Measurements from ENCODE around the gene ERCC6L2. TPM values are rescaled to one million over a fixed set of nuclear protein-coding genes. Genes with fewer than 3 reads are reported as not detected.

The ERCC6L2 gene
- total and polyA plus RNA-seq, 2 donors (not counting 3 experiments of a cell fraction or from before 2014, with no cell fraction given) = 4.7 to 31.8 TPM

DNA sequence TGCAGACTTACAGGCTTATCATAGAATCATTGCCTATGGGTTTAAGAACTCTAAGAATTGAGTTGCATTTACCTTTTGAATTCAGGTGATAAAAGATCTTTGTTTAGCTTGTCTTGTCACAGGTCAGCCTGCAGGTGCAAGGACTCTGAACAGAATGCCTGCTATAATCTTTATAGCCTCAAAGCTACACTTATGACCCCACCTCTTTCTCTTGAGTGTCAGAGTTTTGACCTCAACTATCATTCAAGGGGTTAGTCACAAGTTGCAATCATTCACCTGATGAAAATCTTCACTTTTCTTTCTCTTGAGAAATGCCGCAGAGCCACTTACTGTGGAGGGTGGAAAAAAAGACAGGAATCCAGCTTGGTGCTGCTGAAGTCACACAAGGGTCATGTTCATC, 49.5 kb downstream of the ERCC6L2 start:
- peaks cover 3 to 13% of the 10 kb centered on the region in 2 experiments for H3K36me3 ChIP-seq (ENCODE audit: control insufficient read depth in 2 of 2, extremely low read depth in 1 of 2, insufficient read depth in 2 of 2, low read length in 2 of 2)
- intact Hi-C loops (cut with micrococcal nuclease) = no loop called here

More for the DNA sequence above, 49.5 kb downstream of the ERCC6L2 start:
- H3K27me3 ChIP-seq (ENCODE audit: control insufficient read depth in 2 of 2, insufficient read depth in 2 of 2, low read length in 2 of 2) = no peaks in the 10 kb centered on the region
- no peak overlapping the region for H3K9ac ChIP-seq (replicated peaks; ENCODE audit: extremely low read depth, insufficient read depth, low read length)
- FAIRE-seq = no peak
- no peaks in the 10 kb centered on the region for H3K9me3 ChIP-seq (replicated peaks; ENCODE audit: control insufficient read depth, insufficient read depth, low read length)
- no peaks in the 10 kb centered on the region for H4K20me1 ChIP-seq (replicated peaks; ENCODE audit: control insufficient read depth, extremely low read depth, insufficient read depth, low read length)
- no peak overlapping the region for H3K4me3 ChIP-seq (replicated peaks in 1 of 3; ENCODE audit: insufficient read depth in 1 of 3, low read depth in 1 of 3, low read length in 3 of 3)
- ChIA-PET POLR2A (no interaction called here), CTCF (interaction anchor here (1.4 kb wide), 1 partner anchor 8 kb away, joined by 5 read pairs; no protein-coding TSS in a partner anchor)
- no peaks in the 10 kb centered on the region for H3K79me2 ChIP-seq (ENCODE audit: control insufficient read depth, insufficient read depth, low read length)
- no peaks in the 10 kb centered on the region for H3K4me1 ChIP-seq (ENCODE audit: control insufficient read depth, extremely low read depth, insufficient read depth, low read length)
- no peak for DNase-seq (ENCODE audit: low read depth, low spot score)
- TF ChIP-seq, protein P1, sequence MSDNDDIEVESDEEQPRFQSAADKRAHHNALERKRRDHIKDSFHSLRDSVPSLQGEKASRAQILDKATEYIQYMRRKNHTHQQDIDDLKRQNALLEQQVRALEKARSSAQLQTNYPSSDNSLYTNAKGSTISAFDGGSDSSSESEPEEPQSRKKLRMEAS (IDR thresholded peaks at IDR 0.05; ENCODE audit: insufficient read depth, insufficient read length) = no peak
- TF ChIP-seq, protein P2, sequence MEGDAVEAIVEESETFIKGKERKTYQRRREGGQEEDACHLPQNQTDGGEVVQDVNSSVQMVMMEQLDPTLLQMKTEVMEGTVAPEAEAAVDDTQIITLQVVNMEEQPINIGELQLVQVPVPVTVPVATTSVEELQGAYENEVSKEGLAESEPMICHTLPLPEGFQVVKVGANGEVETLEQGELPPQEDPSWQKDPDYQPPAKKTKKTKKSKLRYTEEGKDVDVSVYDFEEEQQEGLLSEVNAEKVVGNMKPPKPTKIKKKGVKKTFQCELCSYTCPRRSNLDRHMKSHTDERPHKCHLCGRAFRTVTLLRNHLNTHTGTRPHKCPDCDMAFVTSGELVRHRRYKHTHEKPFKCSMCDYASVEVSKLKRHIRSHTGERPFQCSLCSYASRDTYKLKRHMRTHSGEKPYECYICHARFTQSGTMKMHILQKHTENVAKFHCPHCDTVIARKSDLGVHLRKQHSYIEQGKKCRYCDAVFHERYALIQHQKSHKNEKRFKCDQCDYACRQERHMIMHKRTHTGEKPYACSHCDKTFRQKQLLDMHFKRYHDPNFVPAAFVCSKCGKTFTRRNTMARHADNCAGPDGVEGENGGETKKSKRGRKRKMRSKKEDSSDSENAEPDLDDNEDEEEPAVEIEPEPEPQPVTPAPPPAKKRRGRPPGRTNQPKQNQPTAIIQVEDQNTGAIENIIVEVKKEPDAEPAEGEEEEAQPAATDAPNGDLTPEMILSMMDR (IDR thresholded peaks at IDR 0.05; ENCODE audit: extremely low read depth in 1 of 2, insufficient read depth in 1 of 2, low read depth in 1 of 2, low read length in 2 of 2) = no peak
- TF ChIP-seq MYC (IDR thresholded peaks at IDR 0.05; ENCODE audit: low read depth, low read length) (no peak), JUN (IDR thresholded peaks at IDR 0.05; ENCODE audit: borderline replicate concordance, insufficient read depth, insufficient read length, low read depth) (no peak), POLR2A (IDR thresholded peaks at IDR 0.05; ENCODE audit: low read depth, low read length) (no peak), FOS (IDR thresholded peaks at IDR 0.05; ENCODE audit: borderline replicate concordance, insufficient read depth, low read length) (no peak), GATA2 (IDR thresholded peaks at IDR 0.05; ENCODE audit: insufficient read depth, insufficient read length, low read depth, low read length) (no peak), EZH2 (IDR thresholded peaks at IDR 0.05; ENCODE audit: borderline replicate concordance, low read depth, low read length, severe bottlenecking) (no peak), POLR2AphosphoS5 (IDR thresholded peaks at IDR 0.05; ENCODE audit: insufficient read depth, low read depth, low read length) (no peak)
- dilution Hi-C loops (cut with MboI; ENCODE audit: extremely low pct_ligation_motif_present, low sequenced_read_pairs) = no loop called here
- H3K9me1 ChIP-seq (replicated peaks; ENCODE audit: control insufficient read depth, extremely low read depth, insufficient read depth, low read length) = no peaks in the 10 kb centered on the region
- no peak overlapping the region for H3K27ac ChIP-seq (ENCODE audit: insufficient read depth, low read depth, low read length)
- no peak overlapping the region for H2AFZ ChIP-seq (ENCODE audit: low read depth, low read length)
- H3K4me2 ChIP-seq (ENCODE audit: insufficient read depth, low read length) = no peak overlapping the region
- BruUV-seq (replicated peaks) = no TSS peak
